IMR-90 (cell line): ENCODE measurements around the gene RIPOR3. TPM values are rescaled to one million over a fixed set of nuclear protein-coding genes. Genes with fewer than 3 reads are reported as not detected.

Experiments used
- ATAC-seq: fragments of 200-7000 bp; cut with Tn5 transposase; 2 replicates; pipeline ENCODE4 v1.9.1; 2020; ENCODE audit warnings: low read depth, mild to moderate bottlenecking, moderate library complexity
- BruUV-seq: library from RNA; stranded (reverse); fragments of 400-500 nt; replicated peaks from 2 replicates; lab custom pipeline; 2021; lab: Mats Ljungman, UMichigan
- CTCF ChIA-PET: fragments of 300-600 bp; formaldehyde crosslinking; extraction: SDS; loops from one replicate; lab custom pipeline; 2021; ENCODE audit warnings: antibody characterized with exemption; lab: Yijun Ruan, JAX
- POLR2A ChIA-PET: fragments of 300-600 bp; sonication (Branson Sonifier 250); formaldehyde crosslinking; loops from one replicate; lab custom pipeline; 2022; ENCODE audit warnings: antibody characterized with exemption; ENCODE audit not compliant: unreplicated experiment; lab: Charles Lee
- DNase-seq: peaks from one replicate; pipeline ENCODE4 v3.0.0; 2013
- H2AFZ ChIP-seq: replicated peaks from 2 replicates; pipeline ENCODE3; 2013; ENCODE audit warnings: low read length, mild to moderate bottlenecking; ENCODE audit not compliant: poor library complexity
- H2AK5ac ChIP-seq: 2 replicates; pipeline ENCODE4 v1.6.1; 2013; ENCODE audit warnings: low read depth, low read length, inconsistent platforms
- H2AK9ac ChIP-seq: replicated peaks from 2 replicates; pipeline ENCODE3; 2013; ENCODE audit warnings: mild to moderate bottlenecking, low read depth, low read length, moderate library complexity; ENCODE audit not compliant: poor library complexity
- H2BK120ac ChIP-seq: 2 replicates; pipeline ENCODE4 v1.6.1; 2013; ENCODE audit warnings: low read depth, low read length, inconsistent platforms
- H2BK15ac ChIP-seq: 3 replicates; pipeline ENCODE4 v1.6.1; 2013; ENCODE audit warnings: low read depth, low read length, inconsistent platforms
- H2BK20ac ChIP-seq: 2 replicates; pipeline ENCODE4 v1.6.1; 2013; ENCODE audit warnings: low read depth, mild to moderate bottlenecking, inconsistent platforms, low read length, moderate library complexity
- H2BK5ac ChIP-seq: 2 replicates; pipeline ENCODE4 v1.6.1; 2013; ENCODE audit warnings: mild to moderate bottlenecking, low read depth, low read length, inconsistent platforms; ENCODE audit not compliant: poor library complexity, severe bottlenecking
- H3K14ac ChIP-seq: replicated peaks from 2 replicates; pipeline ENCODE4 v1.6.1; 2013; ENCODE audit warnings: low read depth, low read length, inconsistent platforms
- H3K18ac ChIP-seq: 2 replicates; pipeline ENCODE4 v1.6.1; 2013; ENCODE audit warnings: low read depth, low read length, control low read depth
- H3K23ac ChIP-seq: 2 replicates; pipeline ENCODE4 v1.6.1; 2013; ENCODE audit warnings: low read depth, low read length, inconsistent platforms
- H3K27ac ChIP-seq: 2 replicates; pipeline ENCODE4 v1.5.1; 2013; ENCODE audit warnings: mild to moderate bottlenecking, control low read depth, low read length; ENCODE audit not compliant: insufficient read depth
- H3K27me3 ChIP-seq: 2 replicates; pipeline ENCODE4 v1.6.1; 2013; ENCODE audit warnings: low read length; ENCODE audit not compliant: control insufficient read depth, insufficient read depth
- H3K36me3 ChIP-seq: 2 replicates; pipeline ENCODE4 v1.6.1; 2013; ENCODE audit warnings: low read length, mixed read lengths; ENCODE audit not compliant: control insufficient read depth, insufficient read depth
- H3K4ac ChIP-seq: 2 replicates; pipeline ENCODE4 v1.6.1; 2013; ENCODE audit warnings: low read depth, low read length, inconsistent platforms
- H3K4me1 ChIP-seq: 2 replicates; pipeline ENCODE4 v1.6.1; 2013; ENCODE audit warnings: low read length, mixed read lengths; ENCODE audit not compliant: control insufficient read depth, insufficient read depth
- H3K4me2 ChIP-seq: 2 replicates; pipeline ENCODE4 v1.6.1; 2013; ENCODE audit warnings: low read depth, mild to moderate bottlenecking, control low read depth, low read length, moderate library complexity
- H3K4me3 ChIP-seq: 2 replicates; pipeline ENCODE4 v1.5.1; 2013; ENCODE audit warnings: low read depth, mild to moderate bottlenecking, control low read depth, low read length, moderate library complexity; ENCODE audit not compliant: insufficient read depth
- H3K56ac ChIP-seq: 2 replicates; pipeline ENCODE4 v1.6.1; 2013; ENCODE audit warnings: low read length, inconsistent platforms; ENCODE audit not compliant: insufficient read depth; ENCODE audit errors: extremely low read depth
- H3K79me1 ChIP-seq, 2 experiments: 2 replicates each; pipeline ENCODE4 v1.6.1; 2013; ENCODE audit warnings: low read length in 2 of 2, inconsistent platforms in 1 of 2, low read depth in 1 of 2
- H3K9ac ChIP-seq: 2 replicates; pipeline ENCODE4 v1.6.1; 2013; ENCODE audit warnings: low read depth, low read length, control low read depth
- H3K9me1 ChIP-seq: 2 replicates; pipeline ENCODE4 v1.6.1; 2013; ENCODE audit warnings: low read length, inconsistent platforms; ENCODE audit not compliant: insufficient read depth
- H3K9me3 ChIP-seq: 2 replicates; pipeline ENCODE4 v1.6.1; 2013; ENCODE audit warnings: low read length; ENCODE audit not compliant: control insufficient read depth, insufficient read depth
- H4K20me1 ChIP-seq: 2 replicates; pipeline ENCODE4 v1.6.1; 2013; ENCODE audit warnings: low read length, inconsistent platforms; ENCODE audit not compliant: insufficient read depth
- H4K5ac ChIP-seq: 2 replicates; pipeline ENCODE4 v1.6.1; 2013; ENCODE audit warnings: mild to moderate bottlenecking, low read depth, low read length, control low read depth
- H4K8ac ChIP-seq, 2 experiments: 2 replicates each; pipeline ENCODE4 v1.6.1; 2013; ENCODE audit warnings: low read depth in 2 of 2, low read length in 2 of 2, control low read depth in 1 of 2, inconsistent platforms in 1 of 2
- H4K91ac ChIP-seq: 2 replicates; pipeline ENCODE4 v1.6.1; 2013; ENCODE audit warnings: low read depth, low read length, inconsistent platforms; ENCODE audit not compliant: insufficient read depth
- POLR2A ChIP-seq: IDR thresholded peaks from 2 replicates; pipeline ENCODE4 v1.6.1; 2012; ENCODE audit warnings: mild to moderate bottlenecking, low read depth, low read length
- RCOR1 ChIP-seq: IDR thresholded peaks from 2 replicates; pipeline ENCODE4 v1.6.1; 2012; ENCODE audit warnings: mild to moderate bottlenecking, low read length, improper control_type of control experiment; ENCODE audit not compliant: insufficient replicate concordance
- SMC3 ChIP-seq: fragments of 150-350 bp; IDR thresholded peaks from 2 replicates; pipeline ENCODE4 v1.6.1; 2016; ENCODE audit warnings: low read depth, mild to moderate bottlenecking, antibody characterized with exemption, low read length, moderate library complexity
- WGBS, 2 experiments: methylation state at CpG; one replicate each; pipeline versions ENCODE4 v1.1.5 to v1.1.7; 2013; ENCODE audit warnings: missing lambda C conversion rate in 2 of 2; ENCODE audit not compliant: insufficient read length in 1 of 2; ENCODE audit errors: extremely low coverage in 2 of 2; 5-methylcytosine and 5-hydroxymethylcytosine counted together
- dilution Hi-C: fragments of 300-500 bp; cut with HindIII; formaldehyde crosslinking; loops from one replicate; pipeline ENCODE4 v1.14.3; 2018; ENCODE audit warnings: low sequenced_read_pairs; ENCODE audit not compliant: unreplicated experiment
- in situ Hi-C: fragments of 300-500 bp; cut with MboI; formaldehyde crosslinking; loops from 3 replicates; pipeline ENCODE4 v1.14.3; 2019; ENCODE audit warnings: low sequenced_read_pairs, inconsistent platforms, mixed read lengths
- intact Hi-C: fragments of 100-400 bp; cut with micrococcal nuclease; formaldehyde crosslinking; loops from 2 replicates; pipeline ENCODE4 v1.10.0; 2022
- polyA plus RNA-seq, 3 experiments: library from polyadenylated mRNA; depleted of rRNA; stranded (reverse); fragments of >200 nt; gene quantifications; 2 replicates each; pipeline ENCODE4 v1.2.3, GENCODE V29; 2012; ENCODE audit warnings: low replicate concordance in 1 of 3
- total RNA-seq: library from RNA; depleted of rRNA; stranded (reverse); fragments of >200 nt; gene quantifications from 2 replicates; pipeline ENCODE4 v1.2.3, GENCODE V29; 2012
- TF ChIP-seq, protein P1 (sequence below): conservative IDR thresholded peaks from 2 replicates; pipeline ENCODE4 v1.5.1; 2012; ENCODE audit warnings: mild to moderate bottlenecking, low read depth, low read length, improper control_type of control experiment
- TF ChIP-seq, protein P2 (sequence below): fragments of 150-350 bp; IDR thresholded peaks from 2 replicates; pipeline ENCODE4 v1.6.1; 2016; ENCODE audit warnings: low read depth, mild to moderate bottlenecking, low read length, moderate library complexity, borderline replicate concordance

RIPOR3 gene
- total and polyA plus RNA-seq, 2 of the 4 experiments (the other 2 are of a cell fraction) = 0.54 to 1.7 TPM

DNA sequence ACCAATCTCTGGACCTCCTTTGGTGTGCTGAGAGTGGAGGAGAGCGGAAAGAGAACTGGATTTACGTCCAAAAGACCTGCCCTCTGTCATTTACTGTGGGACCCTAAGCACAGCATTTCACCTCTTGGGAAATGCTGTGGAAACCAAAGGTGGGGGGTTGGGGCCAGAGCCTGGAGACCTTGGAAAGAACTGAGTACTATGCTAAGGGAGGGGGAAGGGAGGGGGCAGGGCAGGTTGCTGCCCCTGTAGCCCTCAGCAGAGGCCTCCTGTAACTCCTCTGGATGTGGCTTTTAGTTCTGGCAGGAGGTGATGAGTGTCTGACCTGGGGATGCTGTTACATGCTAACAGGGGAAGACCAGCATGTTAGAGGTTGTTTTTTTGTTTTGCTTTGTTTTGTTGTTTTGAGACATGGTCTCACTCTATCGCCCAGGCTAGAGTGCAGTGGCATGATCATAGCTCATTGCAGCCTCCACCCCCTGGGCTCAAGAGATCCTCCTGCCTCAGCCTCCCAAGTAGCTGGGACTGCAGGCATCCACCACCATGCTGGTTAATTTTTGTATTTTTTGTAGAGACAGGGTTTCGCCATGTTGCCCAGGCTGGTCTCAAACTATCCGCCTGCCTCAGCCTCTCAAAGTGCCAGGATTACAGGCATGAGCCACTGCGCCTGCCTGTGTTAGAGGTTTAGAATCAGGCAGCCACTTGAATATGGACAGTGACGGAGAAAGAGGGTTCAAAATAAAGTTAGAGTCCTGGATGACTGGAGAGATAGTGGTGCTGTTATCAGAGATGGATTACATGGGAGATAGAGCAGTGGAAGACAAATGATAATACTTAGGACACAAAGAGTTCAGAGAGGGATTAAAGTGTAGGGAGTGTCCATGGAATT, 21.7 kb upstream of the RIPOR3 start:
- peaks cover 8% of the 10 kb centered on the region for H3K9me1 ChIP-seq
- no peaks in the 10 kb centered on the region for H3K9me3 ChIP-seq
- peak overlapping the region; percentile 50 for H3K4ac ChIP-seq
- no peak for DNase-seq
- peak overlapping the region; percentile 43 for H2AK5ac ChIP-seq
- no peak overlapping the region for H3K9ac ChIP-seq
- H2BK20ac ChIP-seq = peak overlapping the region; percentile 79
- BruUV-seq = no TSS peak
- peak overlapping the region; percentile 8; the same call in 1 of the 2 replicates for H4K91ac ChIP-seq
- ChIA-PET POLR2A (no interaction called here), CTCF (interaction anchor here (0.7 to 1.9 kb wide), 5 partner anchors 11 to 77 kb away, joined by 3 to 11 read pairs (median 3); partner anchors contain the start of gene RIPOR3)
- H3K14ac ChIP-seq = peak overlapping the region; percentile 45; the same call in 1 of the 2 replicates
- peak overlapping the region; percentile 20; the same call in 1 of the 2 replicates for H3K18ac ChIP-seq
- TF ChIP-seq POLR2A (no peak), SMC3 (no peak), RCOR1 (no peak)
- TF ChIP-seq, protein P1, sequence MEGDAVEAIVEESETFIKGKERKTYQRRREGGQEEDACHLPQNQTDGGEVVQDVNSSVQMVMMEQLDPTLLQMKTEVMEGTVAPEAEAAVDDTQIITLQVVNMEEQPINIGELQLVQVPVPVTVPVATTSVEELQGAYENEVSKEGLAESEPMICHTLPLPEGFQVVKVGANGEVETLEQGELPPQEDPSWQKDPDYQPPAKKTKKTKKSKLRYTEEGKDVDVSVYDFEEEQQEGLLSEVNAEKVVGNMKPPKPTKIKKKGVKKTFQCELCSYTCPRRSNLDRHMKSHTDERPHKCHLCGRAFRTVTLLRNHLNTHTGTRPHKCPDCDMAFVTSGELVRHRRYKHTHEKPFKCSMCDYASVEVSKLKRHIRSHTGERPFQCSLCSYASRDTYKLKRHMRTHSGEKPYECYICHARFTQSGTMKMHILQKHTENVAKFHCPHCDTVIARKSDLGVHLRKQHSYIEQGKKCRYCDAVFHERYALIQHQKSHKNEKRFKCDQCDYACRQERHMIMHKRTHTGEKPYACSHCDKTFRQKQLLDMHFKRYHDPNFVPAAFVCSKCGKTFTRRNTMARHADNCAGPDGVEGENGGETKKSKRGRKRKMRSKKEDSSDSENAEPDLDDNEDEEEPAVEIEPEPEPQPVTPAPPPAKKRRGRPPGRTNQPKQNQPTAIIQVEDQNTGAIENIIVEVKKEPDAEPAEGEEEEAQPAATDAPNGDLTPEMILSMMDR = no peak
- TF ChIP-seq, protein P2, sequence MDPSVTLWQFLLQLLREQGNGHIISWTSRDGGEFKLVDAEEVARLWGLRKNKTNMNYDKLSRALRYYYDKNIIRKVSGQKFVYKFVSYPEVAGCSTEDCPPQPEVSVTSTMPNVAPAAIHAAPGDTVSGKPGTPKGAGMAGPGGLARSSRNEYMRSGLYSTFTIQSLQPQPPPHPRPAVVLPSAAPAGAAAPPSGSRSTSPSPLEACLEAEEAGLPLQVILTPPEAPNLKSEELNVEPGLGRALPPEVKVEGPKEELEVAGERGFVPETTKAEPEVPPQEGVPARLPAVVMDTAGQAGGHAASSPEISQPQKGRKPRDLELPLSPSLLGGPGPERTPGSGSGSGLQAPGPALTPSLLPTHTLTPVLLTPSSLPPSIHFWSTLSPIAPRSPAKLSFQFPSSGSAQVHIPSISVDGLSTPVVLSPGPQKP = no peak
- ATAC-seq = peak; percentile 15
- in situ Hi-C loops (no loop called here), intact Hi-C loops (no loop called here), dilution Hi-C loops (no loop called here)
- H2AK9ac ChIP-seq = no peak overlapping the region
- H3K27me3 ChIP-seq = no peaks in the 10 kb centered on the region
- 79% methylated on average over 4 of the region's 7 CpGs; no CpG with 5 or more reads in 1 of the 2 experiments for WGBS, 2 experiments
- H3K4me2 ChIP-seq = no peak overlapping the region
- peaks cover 15% of the 10 kb centered on the region for H3K4me1 ChIP-seq
- peak overlapping the region; percentile 60; the same call in 1 of the 2 replicates for H4K5ac ChIP-seq
- peak overlapping the region; percentile 74; the same call in 2 of the 3 replicates for H2BK15ac ChIP-seq
- no peak overlapping the region for H3K27ac ChIP-seq
- H2BK5ac ChIP-seq = no peak overlapping the region
- no peak overlapping the region for H3K56ac ChIP-seq
- peak overlapping the region; percentile 80; the same call in 1 of the 2 replicates for H2BK120ac ChIP-seq
- H3K4me3 ChIP-seq = no peak overlapping the region
- no peaks in the 10 kb centered on the region for H3K36me3 ChIP-seq
- H4K20me1 ChIP-seq = no peaks in the 10 kb centered on the region
- H4K8ac ChIP-seq = no peak overlapping the region; a peak in 1 of 4 replicates
- H3K23ac ChIP-seq = 0 out of 2 replicates have a peak overlapping the region, but pooled peaks have one; percentile 46
- H3K79me1 ChIP-seq = 0 out of 4 replicates have a peak, but pooled peaks cover 0 to 3% of the 10 kb centered on the region in 2 experiments
- H2AFZ ChIP-seq = no peak overlapping the region
